GM13977 (cell line): ENCODE results near the gene WNT2.

Source experiments
- DNase-seq: peaks from one replicate; pipeline ENCODE4 v3.0.0; 2012; ENCODE audit warnings: low spot score
- in situ Hi-C: fragments of 300-500 bp; cut with MboI; formaldehyde crosslinking; loops from one replicate; pipeline ENCODE4 v1.12.0; 2022; ENCODE audit warnings: low sequenced_read_pairs, low pct_unique_long_range_greater_than_20kb, mixed read lengths, inconsistent platforms; ENCODE audit not compliant: unreplicated experiment
- TF ChIP-seq, protein P1 (sequence below): IDR thresholded peaks from 2 replicates; pipeline ENCODE4 v1.5.1; 2012; ENCODE audit warnings: mild to moderate bottlenecking, control low read depth; ENCODE audit not compliant: insufficient read depth; ENCODE audit errors: extremely low read depth, missing control alignments

WNT2 gene

DNA sequence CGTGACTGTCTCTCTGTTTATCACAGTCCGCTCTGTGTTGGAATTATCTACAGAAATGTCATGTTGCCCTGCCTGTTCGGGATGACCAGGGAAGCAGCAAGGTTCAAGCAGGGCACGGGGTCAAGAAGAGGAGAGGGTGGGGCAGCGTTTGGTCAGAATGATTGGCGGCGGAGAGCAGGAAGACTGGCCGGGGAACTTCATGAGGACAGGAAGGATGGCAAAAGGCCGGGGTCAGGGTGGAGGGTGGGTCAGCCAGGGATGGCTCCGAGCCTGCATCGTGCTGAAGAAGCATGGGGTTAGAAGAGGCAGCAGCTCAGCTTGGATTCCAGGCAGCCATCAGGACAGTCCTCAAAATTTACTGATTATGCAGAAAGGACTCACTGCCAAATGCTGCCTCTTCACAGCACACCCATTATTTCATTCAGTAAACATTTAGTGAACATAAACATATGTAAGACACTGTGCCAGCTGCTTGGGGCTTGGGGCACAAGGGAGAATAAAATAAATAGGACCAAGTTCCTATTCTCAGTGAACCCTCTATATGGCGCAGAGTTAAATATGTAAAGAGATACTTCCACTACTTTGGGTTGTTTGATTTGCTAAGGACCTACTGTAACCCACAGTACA is 42.8 kb downstream of the WNT2 start:
- DNase-seq, result no peak
- in situ Hi-C loops, result no loop called here
- TF ChIP-seq, protein P1, sequence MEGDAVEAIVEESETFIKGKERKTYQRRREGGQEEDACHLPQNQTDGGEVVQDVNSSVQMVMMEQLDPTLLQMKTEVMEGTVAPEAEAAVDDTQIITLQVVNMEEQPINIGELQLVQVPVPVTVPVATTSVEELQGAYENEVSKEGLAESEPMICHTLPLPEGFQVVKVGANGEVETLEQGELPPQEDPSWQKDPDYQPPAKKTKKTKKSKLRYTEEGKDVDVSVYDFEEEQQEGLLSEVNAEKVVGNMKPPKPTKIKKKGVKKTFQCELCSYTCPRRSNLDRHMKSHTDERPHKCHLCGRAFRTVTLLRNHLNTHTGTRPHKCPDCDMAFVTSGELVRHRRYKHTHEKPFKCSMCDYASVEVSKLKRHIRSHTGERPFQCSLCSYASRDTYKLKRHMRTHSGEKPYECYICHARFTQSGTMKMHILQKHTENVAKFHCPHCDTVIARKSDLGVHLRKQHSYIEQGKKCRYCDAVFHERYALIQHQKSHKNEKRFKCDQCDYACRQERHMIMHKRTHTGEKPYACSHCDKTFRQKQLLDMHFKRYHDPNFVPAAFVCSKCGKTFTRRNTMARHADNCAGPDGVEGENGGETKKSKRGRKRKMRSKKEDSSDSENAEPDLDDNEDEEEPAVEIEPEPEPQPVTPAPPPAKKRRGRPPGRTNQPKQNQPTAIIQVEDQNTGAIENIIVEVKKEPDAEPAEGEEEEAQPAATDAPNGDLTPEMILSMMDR, result no peak

DNA sequence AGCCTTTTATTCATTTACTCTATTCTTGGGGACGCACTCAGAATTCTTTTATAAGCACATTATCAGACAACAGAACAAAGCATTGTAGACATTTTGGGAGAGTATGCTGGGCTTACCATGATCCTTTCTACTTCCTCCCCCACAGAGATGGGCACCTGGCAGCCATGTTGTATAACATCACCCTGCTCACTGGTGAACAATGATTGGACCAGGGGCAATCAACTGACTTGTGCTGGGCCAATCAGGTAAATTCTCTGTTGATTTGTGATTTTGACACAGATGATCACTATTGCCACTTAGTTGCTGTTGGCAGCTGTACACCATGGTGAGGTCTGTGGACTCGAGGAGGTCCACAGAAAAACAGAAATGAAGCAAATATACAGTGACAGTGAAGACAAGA is 43.7 kb downstream of the WNT2 start:
- in situ Hi-C loops, result no loop called here
- TF ChIP-seq, protein P1, result no peak
- DNase-seq, result no peak

DNA sequence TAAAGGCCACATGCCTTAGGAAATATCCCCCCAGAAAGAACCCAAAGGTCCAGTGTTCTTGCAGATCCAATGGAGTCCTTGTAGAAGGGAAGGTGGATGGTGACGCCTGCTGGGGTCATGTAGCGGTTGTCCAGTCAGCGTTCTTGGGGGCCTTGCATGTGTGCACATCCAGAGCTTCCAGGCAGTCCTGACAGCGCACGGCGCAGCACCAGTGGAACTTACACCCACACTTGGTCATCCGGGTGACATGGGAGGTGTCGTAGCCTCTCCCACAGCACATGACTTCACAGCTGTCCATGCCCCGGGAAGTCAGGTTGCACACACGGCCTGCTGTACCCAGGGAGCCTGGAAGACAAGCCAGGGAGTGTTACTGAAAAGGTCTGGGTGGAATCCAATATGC is 44.8 kb downstream of the WNT2 start:
- DNase-seq, result no peak
- in situ Hi-C loops, result no loop called here
- TF ChIP-seq, protein P1, result no peak

- TF ChIP-seq, protein P1, result no peak
- in situ Hi-C loops, result no loop called here
- DNase-seq, result no peak
Observed at GRCh38 chr7:117277576-117277975, 45.3 kb downstream of the WNT2 start.

DNA sequence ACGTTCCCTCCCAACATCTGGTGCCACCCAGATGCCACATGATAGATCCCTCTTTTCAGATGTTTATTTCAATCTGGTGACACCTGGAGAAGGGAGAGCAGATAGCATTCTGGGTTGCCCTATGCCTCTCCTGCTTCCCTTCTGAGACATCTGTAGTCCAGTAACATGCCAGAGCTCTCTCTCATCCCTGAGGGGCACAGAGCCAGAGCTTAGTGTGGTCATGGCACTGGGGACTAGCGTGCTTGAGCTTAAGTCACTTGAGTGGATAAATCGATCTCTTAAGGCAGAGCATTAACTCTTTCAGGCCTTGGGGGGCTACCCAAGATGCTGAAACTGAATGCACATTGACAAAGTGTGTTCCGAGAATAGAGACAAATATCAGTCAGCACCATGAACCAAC is 47.9 kb downstream of the WNT2 start:
- in situ Hi-C loops, result no loop called here
- no peak for DNase-seq
- TF ChIP-seq, protein P1, result no peak

DNA sequence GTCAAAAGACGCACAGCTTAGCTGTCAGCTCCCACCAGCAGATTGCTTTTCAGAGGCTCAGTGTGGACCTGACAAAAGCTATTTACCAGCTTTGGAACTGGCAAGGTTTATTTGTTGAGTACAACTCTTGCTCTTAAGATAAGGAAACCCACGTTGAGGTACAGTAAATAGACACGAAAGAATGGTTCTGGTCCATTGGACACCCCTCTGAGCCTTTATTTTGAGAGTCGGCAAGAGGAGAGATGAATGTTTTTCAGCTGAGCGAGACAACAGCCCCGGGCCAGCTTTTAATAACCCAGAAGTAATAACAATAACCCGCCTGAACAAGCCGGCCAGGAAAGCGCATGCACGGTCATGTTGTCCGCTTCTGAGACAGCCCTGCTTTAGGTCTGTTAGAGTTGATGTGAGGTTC is 49.0 kb downstream of the WNT2 start:
- in situ Hi-C loops, result no loop called here
- TF ChIP-seq, protein P1, result no peak
- DNase-seq, result no peak

GRCh38 chr7:117273325-117273724 is 49.5 kb downstream of the WNT2 start:
- in situ Hi-C loops, result no loop called here
- TF ChIP-seq, protein P1, result no peak
- DNase-seq, result no peak
